GM18861 (cell line): Measurements from ENCODE around the gene JUND.

Experiments used
- ATAC-seq: cut with Tn5 transposase; IDR thresholded peaks from one replicate; pipeline ENCODE4 v1.9.1; 2021; ENCODE audit not compliant: unreplicated experiment

The JUND gene

DNA sequence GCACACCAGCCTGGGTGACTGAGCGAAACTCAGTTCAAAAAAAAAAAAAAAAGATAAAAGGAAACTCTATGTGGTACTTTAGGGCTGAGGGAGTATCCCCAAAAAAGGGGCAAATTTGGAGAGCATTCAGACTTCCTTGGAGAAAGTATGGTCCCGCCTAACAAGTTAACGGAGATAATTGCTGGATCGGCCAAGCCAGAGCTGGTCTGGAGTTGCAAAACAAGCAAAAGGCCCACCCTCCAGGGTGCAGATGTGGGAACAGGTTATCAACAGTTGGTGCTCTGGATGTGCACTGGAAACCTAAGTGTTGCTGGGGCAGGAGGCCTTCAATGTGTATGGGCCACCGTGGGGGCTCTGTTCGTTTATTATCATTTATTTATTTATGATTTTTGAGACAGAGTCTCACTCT is 10.0 kb downstream of the JUND start:
- no peak for ATAC-seq

GRCh38 chr19:18270326-18270725 is 11.1 kb downstream of the JUND start:
- ATAC-seq = no peak

DNA sequence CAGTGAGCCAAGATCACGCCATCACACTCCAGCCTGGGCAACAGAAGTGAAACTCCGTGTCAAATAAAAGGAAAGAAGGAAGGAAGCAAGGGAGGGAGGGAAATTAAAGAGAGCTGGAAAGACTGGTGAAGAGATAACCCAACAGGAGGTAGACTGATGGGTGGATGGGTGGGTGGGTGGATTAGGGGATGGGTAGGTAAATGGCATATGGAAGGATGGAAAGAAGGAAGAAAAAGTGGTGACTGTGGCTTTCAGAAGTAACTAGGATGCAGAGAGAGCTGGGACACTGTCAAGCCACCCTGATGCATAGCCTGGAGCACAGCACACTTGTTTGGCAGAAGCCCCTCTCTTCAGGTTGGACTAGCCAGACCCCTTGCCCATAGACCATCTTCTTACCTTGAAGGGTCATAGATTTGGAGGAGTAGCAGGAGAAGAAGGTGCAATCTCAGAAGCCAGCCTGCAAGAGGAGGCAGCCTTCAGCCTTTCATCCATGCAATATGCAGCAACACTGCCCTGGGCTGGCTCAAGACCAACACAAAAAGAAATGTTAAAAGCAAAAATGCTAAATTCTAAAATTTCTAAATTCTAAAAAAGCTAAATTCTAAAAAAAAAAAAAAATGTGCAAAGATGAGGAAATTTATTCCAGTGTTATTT is 12.2 kb downstream of the JUND start:
- no peak for ATAC-seq

GRCh38 chr19:18266771-18267686 is 14.4 kb downstream of the JUND start:
- no peak for ATAC-seq

GRCh38 chr19:18265582-18265981 is 15.8 kb downstream of the JUND start:
- ATAC-seq = no peak

GRCh38 chr19:18264971-18265540 is 16.4 kb downstream of the JUND start:
- ATAC-seq = no peak

DNA sequence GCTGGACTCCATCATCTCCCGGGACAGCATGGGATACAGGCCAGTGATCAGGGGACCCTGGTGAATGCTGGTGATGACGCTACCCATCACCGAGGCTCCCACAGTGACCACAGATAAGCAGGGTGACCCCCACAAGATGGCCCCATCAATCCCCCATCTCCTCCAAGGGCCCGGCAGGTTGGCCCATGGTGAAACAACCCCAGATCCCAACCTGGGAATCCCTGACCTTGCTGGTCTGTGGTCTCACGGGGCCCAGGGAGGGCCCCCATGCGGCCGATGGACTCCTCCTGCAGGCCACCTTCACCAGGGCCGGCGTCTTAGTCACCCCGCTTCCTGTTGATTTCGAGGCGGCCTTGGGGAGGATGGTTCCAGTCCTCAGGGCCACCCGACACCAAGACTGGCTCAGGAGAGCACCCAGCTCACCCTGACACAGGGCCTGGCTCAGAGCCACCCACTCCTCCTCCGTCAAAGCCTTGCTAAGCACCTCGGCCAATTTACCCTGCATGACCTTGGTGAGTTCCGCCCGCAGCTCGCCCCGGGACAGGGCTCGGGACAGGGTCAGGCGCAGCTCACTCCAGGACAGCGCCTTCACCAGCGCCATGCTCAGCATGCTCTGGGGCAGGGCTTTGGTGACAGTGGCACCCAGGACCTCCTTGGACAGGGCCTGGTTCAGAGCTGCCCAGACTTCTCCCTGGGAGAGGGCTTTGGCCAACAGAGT is 17.1 kb downstream of the JUND start:
- ATAC-seq = no peak

DNA sequence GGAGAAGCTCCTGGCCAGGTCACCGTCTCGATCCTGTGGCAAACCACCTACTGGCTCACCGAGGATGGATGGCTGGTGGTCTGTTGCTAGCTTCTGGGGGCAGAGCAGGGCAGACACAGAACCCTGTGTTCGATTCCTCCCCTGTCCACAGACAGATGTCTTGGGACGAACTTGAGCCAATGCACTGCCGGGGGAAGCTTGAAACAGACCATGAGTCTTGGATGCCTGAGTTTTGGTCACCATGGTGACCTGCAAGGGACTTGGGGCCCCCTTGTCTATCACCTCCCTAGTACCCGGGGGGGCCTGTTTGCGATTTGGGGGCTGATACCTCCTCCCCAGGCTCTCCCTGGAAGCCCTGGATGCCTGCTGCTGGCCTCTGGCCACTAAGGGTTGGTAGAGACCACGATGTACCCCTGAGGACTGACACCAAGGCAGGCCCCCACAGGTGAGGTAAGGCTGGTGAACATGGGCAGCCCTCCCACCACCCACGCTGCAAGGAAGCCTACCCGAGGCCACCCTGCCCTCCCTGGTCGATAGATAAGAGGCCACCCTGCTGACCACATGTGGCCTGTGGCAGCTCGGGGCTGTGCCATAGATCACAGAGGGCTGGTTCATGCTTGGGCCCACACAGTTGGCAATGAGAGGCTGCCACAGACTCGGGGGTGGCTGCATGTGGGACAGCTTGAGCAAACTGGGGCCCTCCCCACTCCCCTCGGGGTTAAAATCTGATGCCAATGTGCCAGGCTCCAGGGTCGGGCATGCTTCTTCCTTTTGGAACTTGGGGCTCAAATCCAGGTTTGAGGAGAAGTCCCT is 17.9 kb downstream of the JUND start:
- ATAC-seq = no peak

DNA sequence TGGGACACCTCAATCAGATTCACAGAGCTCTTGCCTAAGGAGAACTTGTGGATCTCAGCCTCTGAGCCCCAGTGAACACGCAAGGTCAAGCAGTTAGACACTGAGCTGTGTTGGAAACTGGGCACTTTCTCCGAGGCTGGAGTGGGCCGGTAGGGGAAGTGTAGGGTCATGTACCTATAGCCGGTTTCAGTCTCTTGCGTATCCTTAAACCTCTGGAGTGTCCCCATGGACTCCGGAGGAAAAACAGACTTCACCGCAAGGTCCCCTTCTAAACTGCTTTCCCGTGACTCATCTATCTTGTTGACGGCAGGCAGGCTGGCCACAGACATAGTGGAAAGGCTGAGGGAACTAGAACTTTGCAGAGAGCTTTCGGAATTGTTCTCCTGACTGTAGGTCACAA is 18.5 kb downstream of the JUND start:
- ATAC-seq = no peak

GRCh38 chr19:18262144-18262543 is 19.3 kb downstream of the JUND start:
- no peak for ATAC-seq

DNA sequence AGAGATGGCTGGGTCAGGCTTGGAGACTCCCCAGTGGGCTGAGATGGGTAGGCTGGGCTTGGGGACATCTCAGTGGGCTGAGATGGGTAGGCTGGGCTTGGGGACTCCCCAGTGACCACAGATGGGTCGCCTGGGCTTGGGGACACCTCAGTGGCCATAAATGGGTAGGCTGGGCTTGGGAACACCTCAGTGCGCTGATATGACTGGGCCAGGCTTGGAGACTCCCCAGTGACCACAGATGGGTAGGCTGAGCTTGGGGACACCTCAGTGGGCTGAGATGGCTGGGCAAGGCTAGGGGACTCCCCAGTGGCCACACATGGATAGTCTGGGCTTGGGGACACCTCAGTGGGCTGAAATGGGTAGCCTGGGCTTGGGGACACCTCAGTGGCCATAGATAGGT is 19.9 kb downstream of the JUND start:
- no peak for ATAC-seq

DNA sequence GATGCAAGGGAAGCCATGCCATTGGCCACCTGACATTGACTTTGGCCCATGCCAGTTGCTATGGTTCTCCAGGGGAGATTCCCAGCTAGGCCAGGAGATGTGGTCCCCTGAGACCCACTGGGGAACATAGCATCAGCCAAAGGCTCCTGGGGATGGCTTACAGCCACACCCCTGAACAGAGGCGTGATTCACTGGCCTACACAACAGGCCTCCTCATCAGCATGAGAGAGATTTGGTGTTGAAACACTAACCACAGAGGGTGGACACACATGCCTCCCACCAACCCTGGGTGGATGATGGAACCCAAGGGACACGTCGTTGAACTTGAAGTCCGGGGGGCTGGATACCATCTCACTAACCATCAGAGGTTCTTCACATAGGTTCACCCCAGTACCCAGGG is 21.5 kb downstream of the JUND start:
- no peak for ATAC-seq

DNA sequence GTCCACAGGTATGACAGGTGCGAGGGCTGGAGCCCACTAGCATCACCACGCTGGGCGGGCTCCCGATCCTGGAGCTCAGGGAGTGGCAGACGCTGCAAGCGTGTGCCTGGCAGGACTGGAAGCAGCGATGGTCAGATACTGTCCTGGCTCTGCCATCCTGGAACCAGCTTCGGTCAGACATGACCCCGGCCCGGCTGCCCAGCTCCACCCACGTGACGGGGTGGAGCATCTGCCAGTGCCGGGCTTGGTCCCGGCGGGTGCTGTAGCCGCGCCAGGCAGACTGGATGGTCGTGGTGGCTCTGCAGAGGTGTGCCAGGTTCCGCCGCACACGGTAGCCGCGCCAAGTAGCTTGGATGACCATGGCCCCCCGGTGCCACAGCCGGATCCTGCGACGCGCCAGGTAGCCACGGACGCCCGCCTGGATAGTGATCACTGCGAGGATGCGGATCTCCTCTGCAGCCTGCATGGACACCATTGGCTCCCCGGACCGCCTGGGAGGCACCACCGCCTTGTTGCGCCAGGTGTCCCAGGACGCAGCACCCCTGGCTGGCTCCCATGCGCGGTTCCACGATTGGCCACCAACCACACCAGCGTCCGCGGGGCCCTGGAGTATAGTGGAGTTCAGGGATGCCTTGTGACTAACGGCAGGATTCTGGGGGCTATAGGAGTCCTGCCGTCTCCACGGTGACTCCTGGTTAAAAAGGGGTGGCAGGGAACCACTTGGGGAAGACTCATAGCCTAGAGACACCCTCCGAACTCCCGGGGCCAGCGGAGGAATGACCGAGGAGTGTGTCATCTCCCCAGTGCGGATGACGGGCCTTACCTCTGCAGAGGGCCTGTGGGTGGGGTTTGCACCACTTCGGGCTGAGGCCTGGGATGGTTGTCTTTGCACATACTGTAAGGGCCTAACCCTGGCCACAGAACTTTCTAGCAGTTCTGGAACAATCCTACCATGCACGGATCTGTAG is 23.6 kb downstream of the JUND start:
- ATAC-seq = no peak

DNA sequence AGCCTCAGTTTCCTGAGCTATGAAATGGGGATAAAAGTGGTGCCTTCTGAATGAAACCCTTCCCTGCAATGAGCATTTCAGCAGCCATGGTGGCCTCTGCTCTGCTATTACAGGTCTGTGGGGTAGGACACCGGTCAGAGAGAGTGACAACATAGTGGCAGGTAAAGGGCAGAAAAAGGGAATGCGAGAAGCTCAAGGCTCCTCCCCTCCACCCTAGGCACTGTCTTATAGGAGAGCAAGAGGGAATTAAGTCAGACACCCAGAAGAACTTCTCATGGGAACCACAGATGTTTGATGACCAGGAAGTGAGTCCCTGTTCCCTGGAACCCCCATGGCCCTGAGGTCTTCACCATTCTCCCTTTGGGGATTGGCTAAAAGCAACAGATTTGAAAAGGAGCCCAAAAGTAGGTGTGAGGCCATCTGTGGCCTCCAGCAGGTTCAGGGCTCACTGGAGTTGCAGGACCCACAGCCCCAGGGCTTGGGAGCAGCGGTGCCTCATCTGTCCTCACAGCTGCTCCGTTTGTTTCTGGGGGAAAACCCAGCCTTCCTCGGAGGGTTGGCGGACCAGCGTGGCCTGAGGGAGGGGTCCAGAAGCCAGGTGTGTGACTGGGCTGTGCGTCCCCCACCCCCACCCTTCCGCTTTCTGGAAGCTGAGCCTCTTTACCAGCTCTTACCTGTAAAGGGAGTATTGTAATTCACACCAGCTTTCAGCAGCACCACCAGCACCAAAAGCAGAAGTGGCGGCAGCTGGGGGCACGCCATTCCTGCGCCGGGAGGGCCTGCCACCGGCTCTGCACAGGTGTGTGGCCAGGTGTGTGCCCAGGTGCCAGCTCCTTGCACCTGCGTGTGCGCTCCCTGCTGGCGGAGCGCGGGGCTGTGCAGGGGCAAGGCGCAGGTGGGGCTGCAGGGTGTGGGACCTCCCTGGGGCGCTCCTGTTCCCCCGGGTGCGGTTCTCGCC is 26.6 kb downstream of the JUND start:
- ATAC-seq = no peak

DNA sequence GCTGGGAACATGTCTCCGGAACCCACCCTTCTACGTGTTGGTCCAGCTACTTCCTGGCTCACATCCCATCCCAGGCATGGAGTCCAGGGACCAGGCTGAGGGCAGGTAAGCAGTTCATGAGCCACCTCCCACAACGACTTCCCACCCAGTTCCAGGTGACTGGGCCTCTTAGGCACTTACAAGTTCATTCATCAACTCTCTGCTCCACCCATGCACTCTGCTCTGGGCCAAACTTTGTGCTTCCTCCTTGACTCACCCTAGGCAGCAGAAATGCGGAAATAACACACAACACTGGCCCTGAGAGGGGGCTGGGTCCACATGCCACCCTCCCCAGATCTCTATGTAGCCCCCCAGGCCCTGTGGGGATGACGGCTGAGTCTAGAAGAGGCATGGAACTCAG is 27.7 kb downstream of the JUND start:
- no peak for ATAC-seq

- ATAC-seq = no peak
Measured at GRCh38 chr19:18253130-18253529, 28.3 kb downstream of the JUND start.

DNA sequence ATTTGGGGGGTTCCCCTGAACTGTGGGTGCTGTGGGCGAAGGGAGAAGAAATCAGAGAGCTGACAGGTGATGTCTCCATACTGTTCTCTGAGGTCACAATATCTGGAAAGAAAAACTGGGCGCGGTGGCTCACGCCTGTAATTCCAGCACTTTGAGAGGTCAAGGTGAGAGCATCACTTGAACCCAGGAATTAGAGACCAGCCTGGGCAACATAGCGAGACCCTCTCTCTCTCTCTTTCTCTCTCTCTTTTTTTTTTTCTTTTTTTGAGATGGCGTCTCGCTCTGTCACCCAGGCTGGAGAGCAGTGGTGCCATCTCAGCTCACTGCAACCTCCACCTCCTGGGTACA is 29.1 kb downstream of the JUND start:
- no peak for ATAC-seq

- ATAC-seq = no peak
Measured at GRCh38 chr19:18251587-18252369, 29.6 kb downstream of the JUND start.
